ENCODE measurements around the gene OTP. TPM values are rescaled to one million over a fixed set of nuclear protein-coding genes. Genes with fewer than 3 reads are reported as not detected.
A peak's percentile ranks its signal among the peaks of the same experiment; 100 is the strongest.

Gene OTP
- total RNA-seq, 2 experiments from 2014 or later, result not detected

- ChIA-PET POLR2A (interaction anchor here (0.6 kb wide), 1 partner anchor 151 kb away, joined by 3 read pairs; no protein-coding TSS in a partner anchor), CTCF (no interaction called here)
- H3K27me3 Mint-ChIP-seq, result peaks cover 8% of the 10 kb centered on the region
- H3K9me3 Mint-ChIP-seq, result no peaks in the 10 kb centered on the region
- no peak for ATAC-seq
- no peaks in the 10 kb centered on the region for H3K36me3 Mint-ChIP-seq (ENCODE audit: low read depth)
- intact Hi-C loops (cut with micrococcal nuclease), result no loop called here
- DNase-seq, result no peak
- no peak overlapping the region for H3K27ac Mint-ChIP-seq
- TF ChIP-seq, protein P1, sequence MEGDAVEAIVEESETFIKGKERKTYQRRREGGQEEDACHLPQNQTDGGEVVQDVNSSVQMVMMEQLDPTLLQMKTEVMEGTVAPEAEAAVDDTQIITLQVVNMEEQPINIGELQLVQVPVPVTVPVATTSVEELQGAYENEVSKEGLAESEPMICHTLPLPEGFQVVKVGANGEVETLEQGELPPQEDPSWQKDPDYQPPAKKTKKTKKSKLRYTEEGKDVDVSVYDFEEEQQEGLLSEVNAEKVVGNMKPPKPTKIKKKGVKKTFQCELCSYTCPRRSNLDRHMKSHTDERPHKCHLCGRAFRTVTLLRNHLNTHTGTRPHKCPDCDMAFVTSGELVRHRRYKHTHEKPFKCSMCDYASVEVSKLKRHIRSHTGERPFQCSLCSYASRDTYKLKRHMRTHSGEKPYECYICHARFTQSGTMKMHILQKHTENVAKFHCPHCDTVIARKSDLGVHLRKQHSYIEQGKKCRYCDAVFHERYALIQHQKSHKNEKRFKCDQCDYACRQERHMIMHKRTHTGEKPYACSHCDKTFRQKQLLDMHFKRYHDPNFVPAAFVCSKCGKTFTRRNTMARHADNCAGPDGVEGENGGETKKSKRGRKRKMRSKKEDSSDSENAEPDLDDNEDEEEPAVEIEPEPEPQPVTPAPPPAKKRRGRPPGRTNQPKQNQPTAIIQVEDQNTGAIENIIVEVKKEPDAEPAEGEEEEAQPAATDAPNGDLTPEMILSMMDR (IDR thresholded peaks at IDR 0.05), result no peak
- H3K4me1 Mint-ChIP-seq (ENCODE audit: low read depth), result peaks cover 10% of the 10 kb centered on the region
- H3K4me3 Mint-ChIP-seq, result no peak overlapping the region
Observed at GRCh38 chr5:77663090-77663863, 24.8 kb upstream of the OTP start.

DNA sequence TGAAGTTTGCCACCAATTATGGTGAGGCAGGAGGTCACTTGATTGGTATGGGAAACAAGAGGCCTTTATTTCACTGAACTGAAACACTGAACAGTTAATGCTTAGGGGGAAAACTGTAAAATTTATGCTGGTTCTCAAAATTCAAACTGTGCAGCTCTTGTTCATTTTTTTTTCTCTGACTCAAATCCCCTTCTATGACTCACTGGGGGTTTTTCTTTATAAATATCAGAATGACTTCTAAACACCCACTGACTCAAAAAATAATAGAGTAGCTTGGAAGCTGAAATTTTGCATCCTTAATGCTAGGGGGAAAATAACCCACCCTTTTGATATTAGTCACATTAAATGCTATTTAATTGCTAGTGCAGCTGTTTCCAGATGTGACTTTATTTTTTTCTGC lies 24.1 kb upstream of the OTP start:
- ChIA-PET POLR2A (no interaction called here), CTCF (no interaction called here)
- TF ChIP-seq, protein P1 (IDR thresholded peaks at IDR 0.05), result no peak
- intact Hi-C loops (cut with micrococcal nuclease), result no loop called here
- Mint-ChIP-seq H3K27ac (no peak overlapping the region), H3K36me3 (ENCODE audit: low read depth) (no peaks in the 10 kb centered on the region), H3K4me3 (no peak overlapping the region), H3K27me3 (peaks cover 10% of the 10 kb centered on the region), H3K9me3 (no peaks in the 10 kb centered on the region), H3K4me1 (ENCODE audit: low read depth) (peaks cover 10% of the 10 kb centered on the region)
- ATAC-seq (peak; percentile 51), DNase-seq (no peak)

DNA sequence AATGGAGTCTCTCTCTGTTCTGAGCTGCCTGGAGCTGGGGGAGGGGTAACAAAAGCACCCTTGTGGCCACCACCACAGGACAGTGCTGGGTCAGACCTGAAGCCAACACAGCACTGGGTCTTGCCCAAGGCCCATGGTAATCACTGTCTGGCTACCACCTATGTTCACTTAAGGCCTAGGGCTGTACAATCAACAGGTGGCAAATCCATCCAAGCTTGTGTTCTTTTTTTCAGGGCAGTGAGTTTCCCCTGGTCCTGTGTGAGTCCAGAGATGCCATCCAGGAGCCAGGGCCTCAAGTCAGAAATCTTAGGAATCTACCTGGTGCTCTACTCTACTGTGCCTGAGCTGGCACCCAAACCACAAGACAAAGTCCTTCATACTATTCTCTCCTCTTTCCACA lies 20.1 kb upstream of the OTP start:
- H3K4me1 Mint-ChIP-seq (ENCODE audit: low read depth), result peaks cover 10% of the 10 kb centered on the region
- no peaks in the 10 kb centered on the region for H3K36me3 Mint-ChIP-seq (ENCODE audit: low read depth)
- no peak overlapping the region for H3K27ac Mint-ChIP-seq
- ATAC-seq (no peak), DNase-seq (no peak)
- H3K27me3 Mint-ChIP-seq, result peaks cover 18% of the 10 kb centered on the region
- ChIA-PET CTCF (no interaction called here), POLR2A (no interaction called here)
- TF ChIP-seq, protein P1 (IDR thresholded peaks at IDR 0.05), result no peak
- no peaks in the 10 kb centered on the region for H3K9me3 Mint-ChIP-seq
- intact Hi-C loops (cut with micrococcal nuclease), result no loop called here
- H3K4me3 Mint-ChIP-seq, result no peak overlapping the region

DNA sequence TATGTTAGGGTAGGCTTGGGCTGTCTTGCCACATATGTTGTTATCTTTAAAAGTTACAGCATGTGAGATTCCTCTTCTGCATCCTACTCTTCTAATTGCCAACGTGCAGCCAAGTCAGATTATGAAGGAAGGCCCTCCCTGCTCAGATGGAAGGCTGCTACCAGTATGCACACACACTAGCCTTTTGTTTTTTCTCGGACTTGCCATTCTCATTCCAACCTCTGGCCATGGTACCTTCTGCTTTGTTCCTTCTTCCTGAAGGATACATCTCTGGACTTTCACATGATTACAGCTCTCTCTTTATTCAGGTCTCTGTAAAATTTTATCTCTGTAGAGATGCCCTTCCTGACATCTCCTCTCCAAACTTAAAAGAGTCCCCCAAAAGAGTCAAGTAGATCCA lies 12.8 kb upstream of the OTP start:
- H3K27me3 Mint-ChIP-seq, result peaks cover 46% of the 10 kb centered on the region

DNA sequence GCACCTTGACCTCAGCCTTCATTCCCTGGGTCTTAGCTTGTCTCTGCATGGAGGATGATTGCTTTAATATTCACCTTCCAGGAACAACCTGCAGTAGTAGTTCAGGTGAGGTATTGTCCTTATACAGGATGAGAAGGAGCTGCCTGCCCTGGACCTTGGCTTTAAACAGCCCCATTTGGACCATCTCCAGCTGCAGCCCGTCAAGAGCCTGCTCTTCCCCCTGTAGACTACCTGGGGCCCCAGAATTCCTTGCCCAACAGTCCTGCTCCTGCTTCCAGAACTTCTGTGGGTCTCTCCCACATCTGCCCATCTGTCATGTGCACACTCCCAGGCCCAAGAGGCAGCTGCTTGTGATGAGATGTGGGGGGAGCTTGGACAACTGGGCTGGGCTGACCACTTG lies 12.2 kb upstream of the OTP start:
- ChIA-PET POLR2A (no interaction called here), CTCF (no interaction called here)
- TF ChIP-seq, protein P1 (IDR thresholded peaks at IDR 0.05), result no peak
- DNase-seq (no peak), ATAC-seq (no peak)
- no peaks in the 10 kb centered on the region for H3K9me3 Mint-ChIP-seq
- H3K4me3 Mint-ChIP-seq, result no peak overlapping the region
- no peaks in the 10 kb centered on the region for H3K36me3 Mint-ChIP-seq (ENCODE audit: low read depth)
- intact Hi-C loops (cut with micrococcal nuclease), result no loop called here
- no peak overlapping the region for H3K27ac Mint-ChIP-seq
- peaks cover 50% of the 10 kb centered on the region for H3K27me3 Mint-ChIP-seq
- no peaks in the 10 kb centered on the region for H3K4me1 Mint-ChIP-seq (ENCODE audit: low read depth)

More for the DNA sequence above, 12.8 kb upstream of the OTP start:
- POLR2A ChIA-PET, result no interaction called here
- Mint-ChIP-seq H3K4me1 (ENCODE audit: low read depth) (no peaks in the 10 kb centered on the region), H3K4me3 (no peak overlapping the region), H3K27ac (no peak overlapping the region), H3K36me3 (ENCODE audit: low read depth) (no peaks in the 10 kb centered on the region), H3K9me3 (no peaks in the 10 kb centered on the region)
- no peak for ATAC-seq
- intact Hi-C loops (cut with micrococcal nuclease), result no loop called here
- TF ChIP-seq, protein P1 (IDR thresholded peaks at IDR 0.05), result no peak
- no peak for DNase-seq
- CTCF ChIA-PET, result no interaction called here
